GM12892 (cell line): Measurements from ENCODE around the gene ZFYVE28.

Source experiments
- DNase-seq: peaks from one replicate; pipeline ENCODE4 v3.0.0; 2011; ENCODE audit not compliant: insufficient read length
- FAIRE-seq: peaks from 2 replicates; lab custom pipeline; 2011; peaks lifted over from hg19 to GRCh38; lab: Jason Lieb, UNC
- POLR2A ChIP-seq: IDR thresholded peaks from 2 replicates; pipeline ENCODE4 v1.6.1; 2011; ENCODE audit warnings: low read depth, low read length, control low read depth
- POLR2AphosphoS5 ChIP-seq: IDR thresholded peaks from 2 replicates; pipeline ENCODE4 v1.6.1; 2011; ENCODE audit warnings: low read depth, low read length, control low read depth
- TAF1 ChIP-seq: IDR thresholded peaks from 2 replicates; pipeline ENCODE4 v1.6.1; 2011; ENCODE audit warnings: low read depth, mild to moderate bottlenecking, control low read depth, low read length, borderline replicate concordance

The ZFYVE28 gene

GRCh38 chr4:2220016-2220630, 198.3 kb downstream of the ZFYVE28 start:
- TF ChIP-seq POLR2A (no peak), TAF1 (no peak), POLR2AphosphoS5 (no peak)
- peak; percentile 83 for FAIRE-seq

More at GRCh38 chr4:2220016-2220630, 198.3 kb downstream of the ZFYVE28 start:
- DNase-seq, result peak; percentile 24
